Activated CD4-positive, CD25-positive, alpha-beta regulatory T cell treated with anti-CD3 and anti-CD28 coated beads, Interleukin-2, amount 50 U/mL, for 72 hours (primary cell): Measurements from ENCODE around the gene HOXA9.

Experiments used
- DNase-seq: peaks from one replicate; pipeline ENCODE4 v3.0.0; 2021

The HOXA9 gene

DNA sequence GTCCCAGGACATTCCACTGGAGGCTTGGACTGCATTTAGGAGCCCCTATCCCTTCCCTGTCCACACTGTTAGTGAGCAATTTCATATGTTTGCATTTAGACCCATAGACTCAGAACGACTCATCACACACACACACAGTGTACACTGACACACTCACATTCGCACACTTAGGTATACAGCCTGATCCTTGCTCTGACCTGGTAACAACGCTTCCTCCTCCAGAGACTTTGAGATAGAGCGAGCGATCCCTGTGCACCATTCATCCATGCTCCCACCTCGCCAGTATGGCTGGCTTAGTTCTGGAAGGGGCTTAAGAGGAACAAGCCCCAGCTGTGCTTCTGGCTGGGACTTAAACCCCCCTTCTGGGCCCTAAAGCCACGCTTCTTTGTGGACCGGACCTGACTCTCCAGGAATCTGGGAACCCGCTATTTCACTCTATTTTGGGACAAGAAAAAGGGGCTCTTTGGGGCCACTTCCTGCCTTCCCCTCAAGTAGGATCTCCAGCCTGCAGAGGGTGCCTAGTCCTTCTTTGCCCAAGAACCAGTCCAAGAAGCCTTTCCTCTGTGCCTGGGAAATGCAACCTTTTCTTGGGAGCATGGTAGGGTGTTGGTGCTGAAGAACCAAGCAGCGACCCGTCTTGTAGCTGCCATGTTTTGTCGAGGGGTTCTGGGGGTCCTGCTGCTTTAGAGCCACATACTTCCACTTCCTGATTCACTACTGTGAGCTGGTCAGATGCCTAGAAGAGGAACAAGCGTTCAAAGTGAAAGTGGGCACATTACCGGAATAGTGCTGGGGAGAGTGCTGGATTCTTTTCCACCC, 35.6 kb upstream of the HOXA9 start:
- peak; percentile 21 for DNase-seq

DNA sequence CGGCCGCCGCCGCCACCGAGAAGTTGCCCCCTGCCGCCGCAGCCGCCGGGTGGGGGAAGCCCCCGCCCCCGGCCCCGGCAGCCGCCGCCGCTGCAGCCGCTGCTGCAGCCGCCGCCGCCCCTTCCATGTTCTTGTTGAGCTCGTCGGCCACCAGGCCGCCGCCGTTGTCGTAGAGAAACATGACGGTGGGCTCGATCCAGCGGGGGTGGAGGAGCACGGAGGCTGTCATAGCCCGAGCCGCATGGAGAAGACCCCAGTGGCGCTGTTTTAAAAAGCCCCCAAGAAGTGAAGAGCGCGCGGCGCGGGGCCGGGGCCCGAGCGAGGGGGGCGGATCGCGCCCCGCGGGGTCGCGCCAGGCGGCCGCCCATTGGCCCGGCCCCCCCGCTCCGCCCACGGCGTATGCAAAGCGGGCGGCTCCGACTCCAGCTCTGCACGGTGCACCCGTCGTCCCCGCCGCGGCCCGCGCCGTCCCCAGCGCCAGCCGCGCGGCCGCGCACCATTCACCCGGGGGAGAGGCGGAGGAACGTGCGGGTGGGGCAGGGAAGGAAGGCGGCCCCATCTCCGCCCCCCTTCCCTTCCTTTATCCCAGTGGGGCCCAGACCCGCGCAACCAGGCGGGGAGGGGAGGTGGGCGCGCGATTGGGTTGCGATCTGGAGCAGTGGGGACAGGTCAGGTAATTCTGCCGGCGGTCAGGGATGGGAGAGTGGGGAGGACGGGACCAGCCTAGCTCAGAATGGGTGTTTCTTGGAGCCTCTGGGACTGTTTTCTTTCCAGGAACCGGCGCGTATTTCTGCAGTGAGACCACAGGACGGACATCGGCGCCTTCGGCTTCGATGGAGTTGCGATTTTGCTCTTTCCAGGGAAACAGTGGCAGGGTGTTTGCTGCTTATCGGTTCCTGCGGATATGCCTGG, 34.8 kb upstream of the HOXA9 start, which contains the start of gene HOXA13:
HOXA13 (minus strand) TSS at position 243 of the 912 bp plus-strand sequence; CDS start at position 229, 14 bp downstream.
- peak; percentile 34 for DNase-seq

DNA sequence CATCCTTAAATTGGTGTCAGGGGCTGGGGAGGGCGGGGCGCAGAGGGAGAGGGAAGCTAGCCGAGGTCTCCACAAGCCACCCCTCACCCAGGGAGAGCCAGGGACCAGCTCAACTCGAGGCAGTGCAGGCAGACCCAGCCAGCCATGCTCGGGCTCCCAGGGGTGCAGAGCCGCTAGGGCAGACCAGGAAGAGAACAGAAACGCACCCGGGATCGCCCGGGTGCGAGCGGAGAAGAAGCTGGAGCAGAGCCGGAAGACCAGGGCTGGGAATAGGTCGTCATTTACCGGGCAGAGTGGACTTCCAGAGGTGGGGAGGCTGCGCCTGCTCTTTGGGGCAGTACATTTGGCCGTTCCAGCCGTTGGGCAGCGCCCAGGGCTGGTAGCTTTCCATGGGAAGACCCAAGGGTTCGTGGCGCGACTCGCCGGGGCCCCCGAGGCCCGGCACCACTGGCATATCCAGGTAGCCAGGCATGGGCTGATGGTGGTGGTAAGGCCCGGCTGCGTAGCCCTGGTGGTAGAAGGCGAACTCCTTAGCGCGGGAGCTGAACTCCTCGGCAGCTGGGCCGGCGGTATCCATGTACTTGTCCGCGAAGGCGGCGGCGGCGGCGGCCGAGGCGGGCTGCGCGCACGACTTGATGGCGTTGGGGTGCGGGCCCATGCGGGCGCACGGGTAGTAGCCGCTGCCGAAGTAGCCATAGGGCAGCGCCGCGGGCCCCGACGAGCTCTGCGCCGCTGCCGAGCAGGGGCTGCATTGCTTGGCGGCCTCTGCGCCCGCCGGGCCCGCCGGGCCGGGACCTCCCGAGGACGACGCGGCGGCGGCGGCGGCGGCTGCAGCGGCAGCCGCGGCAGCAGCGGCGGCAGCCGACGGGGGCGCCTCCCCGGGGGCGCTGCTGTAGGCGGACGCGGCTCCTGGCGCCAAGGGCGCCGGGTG, 33.8 kb upstream of the HOXA9 start:
- DNase-seq: peak; percentile 29

DNA sequence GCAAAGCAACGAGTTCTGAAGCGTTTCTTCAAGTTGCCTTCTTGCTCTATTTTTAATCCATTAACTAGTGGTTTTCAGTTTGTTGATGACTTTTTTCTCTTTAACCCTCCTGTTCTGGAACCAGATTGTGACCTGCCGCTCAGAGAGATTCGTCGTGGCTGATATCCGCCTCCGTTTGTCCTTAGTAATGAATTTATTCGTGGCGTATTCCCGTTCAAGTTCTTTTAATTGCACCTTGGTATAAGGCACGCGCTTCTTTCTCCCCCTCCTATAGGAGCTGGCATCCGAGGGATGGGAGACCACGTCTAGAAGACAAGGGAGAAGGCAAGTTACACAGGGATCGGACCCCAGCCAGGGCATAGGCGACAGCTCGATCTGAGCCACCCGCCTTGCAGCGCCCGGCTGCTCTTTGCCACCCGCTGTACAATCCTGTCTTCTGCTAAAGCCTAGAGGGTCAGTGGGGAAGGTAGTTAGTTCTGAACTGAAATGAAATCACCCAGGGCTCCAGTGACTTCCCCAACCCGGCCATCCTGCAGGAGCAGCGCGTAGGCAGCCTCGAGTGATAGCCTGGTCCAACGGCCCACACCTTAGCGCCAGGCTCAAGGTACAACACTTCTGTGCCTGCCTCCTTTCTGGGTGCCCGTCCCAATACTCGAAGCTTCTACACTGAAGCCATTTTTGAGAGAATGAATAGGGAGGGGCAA, 33.0 kb upstream of the HOXA9 start:
- DNase-seq: peak; percentile 32

DNA sequence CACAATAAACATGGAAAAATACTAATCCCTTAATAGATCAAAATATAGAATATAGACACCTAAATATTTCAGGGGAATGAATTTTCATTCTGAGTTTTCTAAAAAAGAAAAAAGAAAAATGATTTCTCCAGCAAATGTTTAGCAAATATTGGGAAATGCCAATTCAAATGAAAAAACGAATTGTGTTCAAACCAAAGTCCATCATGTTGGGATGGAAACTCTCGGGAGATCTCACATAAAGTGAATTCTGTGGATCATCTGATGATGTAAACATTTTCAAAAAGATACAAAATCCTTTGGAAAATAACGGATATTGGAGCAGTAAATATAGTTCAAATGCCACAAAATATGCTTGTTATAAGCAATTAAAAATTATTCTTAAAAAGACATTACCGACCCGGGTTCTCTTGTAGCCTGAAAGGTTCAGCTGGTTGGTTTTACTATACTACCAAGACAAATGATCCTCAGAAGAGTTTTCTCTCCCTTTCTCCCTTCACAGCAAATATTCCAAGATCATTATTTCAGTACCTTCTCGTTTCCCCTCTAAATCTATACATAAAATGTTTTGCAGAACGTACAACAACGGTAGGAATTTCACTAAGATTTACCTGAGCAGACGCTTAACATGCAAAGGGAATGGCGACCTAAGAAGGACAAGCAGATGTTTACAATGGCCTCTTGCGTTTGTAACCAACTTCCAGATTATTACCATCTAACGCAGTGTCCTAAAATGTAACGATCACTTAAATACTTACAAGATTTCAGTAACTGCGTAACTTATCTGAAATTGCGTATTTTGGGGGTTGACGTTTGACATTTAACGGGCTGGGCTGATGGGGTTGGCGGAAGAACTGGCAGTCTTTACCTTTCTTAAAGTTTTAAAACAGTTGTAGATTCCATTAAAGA, 32.1 kb upstream of the HOXA9 start:
- no peak for DNase-seq

DNA sequence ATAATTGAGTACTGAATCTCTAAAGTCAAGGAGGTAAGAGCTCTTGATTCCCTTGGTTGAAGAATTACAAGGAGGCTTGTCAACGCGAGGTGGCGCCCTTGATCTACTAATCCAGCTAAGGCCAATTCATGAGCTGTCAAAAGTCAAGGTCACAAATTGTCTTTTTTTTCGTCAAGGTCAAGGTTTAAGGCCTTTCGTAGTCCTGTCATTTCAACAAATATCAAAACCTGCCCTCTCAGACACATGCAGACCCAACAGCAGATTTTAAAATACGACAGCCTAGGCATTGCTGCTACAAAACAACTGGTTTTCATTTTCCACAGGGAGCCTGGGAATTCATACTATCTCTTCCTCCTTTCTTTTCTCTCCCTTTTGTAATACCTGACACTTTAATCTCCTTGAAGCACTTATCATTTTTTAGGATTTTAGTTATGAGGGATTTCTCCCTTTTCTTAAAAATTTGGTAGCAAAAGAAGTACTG, 31.0 kb upstream of the HOXA9 start:
- DNase-seq: peak; percentile 84

DNA sequence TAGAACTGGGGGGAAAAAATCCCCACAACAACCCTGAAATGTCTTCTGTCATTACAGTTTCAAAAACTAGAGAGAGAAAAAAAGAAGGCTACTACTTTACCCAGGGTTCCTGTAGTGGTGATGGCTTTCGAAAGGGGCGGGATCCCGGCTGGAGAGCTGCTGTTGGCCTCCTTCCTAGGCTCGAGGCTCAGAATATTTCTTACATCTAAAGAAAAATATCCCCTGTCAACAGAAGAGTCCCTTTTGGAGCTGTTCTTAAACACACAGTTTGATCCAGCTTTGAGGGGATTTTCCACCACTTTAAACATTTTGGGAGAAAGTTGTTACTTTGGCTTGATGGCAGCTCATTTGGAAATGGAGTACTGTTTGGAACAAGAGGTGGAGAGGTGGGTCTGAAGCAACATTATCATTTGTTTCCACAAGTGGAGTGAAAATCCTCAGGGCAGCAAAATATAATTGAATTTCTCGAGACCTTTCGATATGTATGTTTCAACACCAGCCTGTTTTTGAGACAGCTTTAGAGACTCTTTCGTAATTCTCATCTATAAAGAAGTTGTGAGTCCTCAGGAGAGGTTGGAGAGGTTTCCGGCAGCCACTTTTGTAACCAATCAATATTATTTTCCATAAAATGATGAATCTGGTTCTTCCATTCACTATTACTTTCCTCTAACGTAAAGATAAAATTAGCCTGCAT, 29.5 kb upstream of the HOXA9 start:
- peak; percentile 6 for DNase-seq

DNA sequence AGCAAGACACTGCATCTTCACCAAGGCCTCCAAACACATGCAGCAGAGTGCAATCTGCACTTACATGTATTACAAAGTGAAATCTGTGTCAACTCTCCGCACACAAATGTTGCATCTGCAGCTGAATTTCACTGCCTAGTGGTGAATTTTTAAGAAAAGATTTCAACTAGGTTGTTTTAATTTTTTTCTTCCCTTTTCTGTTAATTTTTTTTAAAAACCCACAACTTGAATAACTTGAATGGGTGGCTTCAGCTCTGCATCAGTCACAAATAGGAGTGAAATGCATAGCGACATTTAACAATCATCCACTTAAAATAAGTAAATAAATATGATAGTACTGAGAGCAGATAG, 28.6 kb upstream of the HOXA9 start:
- no peak for DNase-seq

DNA sequence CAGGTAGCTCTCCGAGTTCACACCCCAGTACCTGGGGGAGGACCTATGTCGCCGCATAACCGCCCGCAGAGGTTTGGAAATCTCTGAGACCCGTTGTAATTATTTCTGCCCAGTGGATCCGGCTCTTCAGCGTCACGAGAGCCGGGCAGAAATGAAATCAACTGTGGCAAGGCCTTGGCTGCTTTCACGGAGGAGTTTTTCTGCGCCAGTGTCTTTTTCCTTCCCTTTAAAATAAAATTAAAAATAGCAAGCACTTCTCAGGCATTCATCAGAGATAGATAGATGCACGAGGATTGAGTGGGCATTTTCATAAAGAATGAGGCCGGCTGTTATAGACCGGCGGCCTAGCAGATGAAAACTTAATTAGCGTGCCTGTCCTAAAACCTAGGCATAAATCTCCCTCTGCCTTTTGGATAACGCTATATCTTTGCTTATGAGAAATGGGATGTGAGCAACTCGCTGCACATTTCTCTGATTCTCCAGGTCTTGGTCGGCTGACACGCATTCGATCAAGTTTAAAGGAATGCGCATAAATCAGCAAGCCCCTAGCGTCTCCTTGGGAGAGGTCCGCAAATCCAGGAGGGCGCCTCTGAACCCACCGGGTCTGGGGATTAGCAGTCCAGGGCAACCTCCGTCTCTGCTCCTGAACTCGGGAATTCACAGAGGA, 28.1 kb upstream of the HOXA9 start:
- peak; percentile 17 for DNase-seq

DNA sequence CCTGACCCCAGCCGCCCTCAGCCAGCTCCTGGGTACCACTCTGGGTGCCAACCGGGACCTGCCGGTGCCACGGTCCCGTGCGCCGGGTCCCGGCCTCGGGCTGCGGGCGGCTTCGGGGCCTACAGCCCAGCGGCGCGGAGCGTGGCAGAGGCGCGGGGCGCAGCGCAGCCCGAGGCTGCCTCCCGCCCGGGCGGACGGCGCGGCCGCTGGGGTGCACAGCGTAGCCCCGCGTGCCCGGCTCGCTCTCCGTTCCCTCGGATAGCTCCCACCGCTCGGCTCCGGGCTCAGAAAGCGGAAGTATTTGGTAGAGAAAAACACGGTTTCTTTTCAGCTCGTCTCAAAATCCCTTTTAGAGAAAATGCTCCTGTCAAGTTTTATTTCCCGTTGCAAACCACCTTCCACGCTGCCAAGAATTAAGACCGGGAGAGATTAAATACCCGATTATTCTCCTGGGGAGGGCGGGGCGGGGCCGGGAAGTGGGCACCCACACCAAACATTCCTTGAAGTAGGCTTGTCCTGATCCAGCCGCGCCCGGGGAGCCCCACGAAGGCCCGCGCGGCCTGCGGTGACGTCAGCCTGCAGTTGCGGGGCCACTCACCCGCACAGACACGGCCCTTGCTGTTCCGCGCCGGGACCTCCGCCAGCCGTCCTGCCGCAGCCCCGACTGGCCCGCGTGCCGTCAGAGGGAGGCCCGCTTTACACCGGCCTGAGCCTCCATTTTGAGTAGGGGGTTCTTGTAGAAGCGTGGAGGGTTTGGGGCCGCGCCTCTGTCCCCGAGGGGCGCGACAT, 27.4 kb upstream of the HOXA9 start:
- DNase-seq: peak; percentile 31

DNA sequence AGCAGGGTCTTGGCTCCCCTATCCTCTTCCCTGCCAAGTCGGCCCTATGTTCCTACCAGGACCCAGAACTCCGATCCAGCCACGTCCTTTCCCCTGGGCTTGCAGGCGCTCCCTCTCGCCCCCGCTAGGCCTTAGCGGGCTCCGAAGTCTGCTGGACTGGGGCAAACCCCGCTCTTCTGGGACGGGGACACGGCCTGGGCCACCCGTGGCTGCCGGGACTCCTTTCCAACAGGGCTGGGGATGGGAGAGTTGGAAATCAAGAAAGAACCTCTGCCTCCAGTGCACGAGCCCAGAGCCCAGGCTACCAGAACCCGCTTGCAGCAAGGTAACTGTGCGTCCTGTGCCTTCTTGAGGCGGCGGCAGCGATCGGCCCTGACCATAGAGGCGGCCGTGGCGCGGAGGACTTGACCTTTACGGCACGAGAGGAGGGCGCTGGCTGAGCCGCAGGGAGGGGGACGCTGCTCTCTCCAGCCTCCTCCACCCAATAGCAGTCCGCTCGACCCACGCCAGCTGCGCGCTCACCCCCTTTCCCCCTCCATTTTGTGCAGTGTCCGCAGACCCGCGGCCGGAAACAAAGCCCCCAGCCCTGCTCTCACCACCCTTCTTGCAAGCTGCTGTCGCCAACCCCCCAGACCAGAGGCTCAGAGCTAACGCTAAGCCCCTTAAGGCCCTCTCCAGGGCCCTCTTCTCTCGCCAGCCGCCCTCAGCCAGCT, 26.7 kb upstream of the HOXA9 start:
- peak; percentile 30 for DNase-seq

DNA sequence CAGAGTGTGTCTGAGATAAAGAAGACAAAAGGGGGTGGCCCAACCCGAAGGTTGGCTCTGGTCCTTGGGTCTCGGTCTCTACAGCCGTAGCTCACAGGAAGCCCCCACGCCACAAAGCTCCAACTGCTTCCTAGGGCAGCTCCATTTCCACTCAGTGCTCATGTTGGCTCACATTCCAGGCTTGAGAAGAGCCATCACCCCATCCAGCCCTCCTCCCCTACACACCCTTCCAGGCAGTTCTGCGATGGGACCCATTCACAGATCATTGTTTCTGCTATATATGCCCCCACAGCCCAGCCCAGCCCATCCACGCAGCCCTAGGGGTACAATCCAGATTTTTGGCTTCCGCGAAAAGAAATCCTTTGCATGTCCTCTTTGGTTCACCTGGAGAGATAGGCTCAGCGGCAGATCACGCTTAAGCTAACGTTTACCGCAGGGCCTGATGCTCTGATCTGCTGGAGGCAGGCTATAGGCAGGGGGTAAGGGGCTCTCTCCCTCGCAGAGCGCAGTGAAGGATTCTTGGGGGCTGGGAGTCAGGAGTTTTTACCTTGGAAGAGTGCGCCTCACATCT, 25.9 kb upstream of the HOXA9 start:
- peak; percentile 25 for DNase-seq

DNA sequence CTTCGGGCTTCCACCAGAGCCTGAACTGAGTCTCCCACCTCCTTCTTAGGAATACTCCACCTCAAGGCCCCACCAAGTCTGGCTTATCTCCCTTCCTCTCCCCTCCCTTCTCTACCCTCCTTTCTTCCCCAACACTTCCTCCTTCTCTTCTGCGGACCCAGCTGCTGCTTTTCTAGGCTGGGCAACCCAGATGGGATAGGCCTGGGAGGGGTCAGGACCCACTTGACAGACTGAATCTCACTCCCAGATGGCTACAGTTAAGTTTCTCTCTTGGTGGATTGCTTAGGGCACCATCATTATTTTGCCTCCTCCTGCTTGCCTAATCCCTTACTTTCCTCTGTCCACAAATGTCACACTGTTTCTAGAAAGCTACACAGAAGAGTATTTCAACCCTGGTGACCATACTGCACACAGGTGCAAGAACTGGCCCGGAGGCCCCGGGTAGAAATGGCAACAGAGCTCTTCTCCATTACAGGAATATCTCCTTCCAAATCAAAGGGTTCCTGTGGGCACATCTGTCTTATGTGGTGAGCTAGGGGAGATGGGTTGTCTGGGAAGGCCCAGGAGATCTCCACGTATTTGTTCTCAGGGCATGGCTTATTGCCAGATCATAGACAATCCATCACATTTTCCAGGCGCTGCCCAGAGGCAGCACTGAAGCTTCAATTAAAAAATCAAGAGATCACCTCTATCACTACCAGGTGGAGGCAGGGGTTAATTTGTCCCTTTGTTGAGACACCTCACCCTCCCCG, 24.8 kb upstream of the HOXA9 start:
- DNase-seq: no peak

DNA sequence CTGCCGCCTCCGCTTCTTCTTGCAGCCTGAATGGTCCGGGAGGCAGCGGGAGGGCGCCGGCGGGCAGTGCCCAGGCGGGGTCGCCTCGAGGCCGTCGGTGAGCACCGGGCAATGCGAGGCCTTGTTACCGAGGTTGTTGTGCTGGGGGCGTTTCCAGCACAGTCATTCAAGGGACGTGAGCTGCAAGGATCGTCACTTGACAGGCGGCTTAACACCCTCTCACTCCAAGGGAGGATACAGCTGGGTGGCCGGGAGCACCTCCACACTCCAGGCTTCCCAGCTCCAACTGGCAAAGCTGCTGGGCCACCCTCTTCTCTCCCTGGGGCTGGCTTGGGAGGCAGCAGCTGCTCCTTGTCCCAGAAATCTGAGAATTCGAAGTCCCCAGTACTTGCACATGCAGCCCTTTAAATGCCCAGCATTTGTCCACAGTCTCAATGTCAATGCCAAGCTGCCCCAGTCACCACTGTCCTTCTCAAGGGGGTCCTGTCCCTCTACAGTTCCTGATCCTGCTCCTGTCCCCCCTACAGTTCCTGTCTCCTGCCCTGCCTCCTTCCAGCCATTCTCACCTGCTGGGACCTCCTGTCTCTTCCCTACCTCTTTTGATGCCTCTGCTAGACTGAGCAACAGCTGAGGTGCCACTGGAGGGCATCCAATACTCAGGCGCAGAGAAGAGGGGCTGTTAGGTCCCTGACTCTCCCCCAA, 24.1 kb upstream of the HOXA9 start:
- peak; percentile 29 for DNase-seq

DNA sequence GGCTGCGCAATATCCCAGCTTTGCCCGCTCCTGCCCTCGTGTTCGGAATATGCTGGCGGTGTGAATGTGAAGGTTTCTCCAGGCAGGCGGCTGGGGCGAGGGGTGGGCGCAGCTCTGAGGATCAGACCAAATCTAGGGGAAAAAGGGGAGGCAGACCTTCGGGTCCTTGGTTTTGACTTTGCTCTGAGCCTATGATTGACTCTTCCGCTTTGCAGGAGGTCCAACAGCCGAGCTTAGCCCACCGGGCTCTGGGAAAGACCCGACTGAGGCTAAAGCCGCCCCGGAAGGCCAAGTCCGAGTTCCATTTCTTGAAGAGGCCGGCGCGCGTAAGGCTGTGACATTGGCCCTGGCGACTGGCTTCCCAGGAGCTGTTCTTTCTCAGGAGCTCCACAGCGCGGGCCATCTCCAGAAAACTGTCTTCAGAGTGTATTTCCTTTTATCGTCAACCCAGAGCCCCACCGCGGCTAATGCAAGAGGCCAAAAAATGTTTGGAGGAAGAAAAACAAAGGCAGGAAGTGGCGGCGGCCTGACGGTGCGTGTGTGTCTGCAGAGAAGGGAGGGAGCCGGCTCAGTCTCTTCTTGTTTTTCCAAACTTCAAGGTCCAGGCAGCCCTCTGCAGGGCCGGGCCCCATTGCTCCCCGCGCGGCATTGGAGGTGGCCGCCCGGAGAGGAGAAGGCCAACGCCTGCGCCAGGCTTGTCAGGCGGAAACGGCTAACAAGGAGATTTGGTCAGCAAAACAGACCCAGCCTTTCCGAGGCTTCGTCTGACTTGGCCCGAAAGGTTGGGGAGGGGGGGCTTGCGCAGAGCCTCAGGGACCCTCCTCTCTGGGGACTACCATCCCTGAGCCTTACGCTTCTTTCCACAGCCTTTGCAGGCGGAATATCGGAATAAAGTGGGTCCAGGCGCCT, 23.3 kb upstream of the HOXA9 start:
- peak; percentile 37 for DNase-seq
